ENCODE results near the gene YIPF4.

GRCh38 chr2:32360416-32360815, 82.7 kb downstream of the YIPF4 start:
- TF ChIP-seq POLR2A (IDR thresholded peaks at IDR 0.05) = no peak
- TF ChIP-seq CTCF (IDR thresholded peaks at IDR 0.05) = no peak
